G401 (cell line): Measurements from ENCODE around the gene CDNF. TPM values are rescaled to one million over a fixed set of nuclear protein-coding genes. Genes with fewer than 3 reads are reported as not detected.
"Not testable (repeated sequence)": the region's sequence is repeated elsewhere in the genome, so short reads cannot be mapped to it uniquely, and the experiment has no call there.

Experiments
- DNase-seq: peaks from one replicate; pipeline ENCODE4 v3.0.0-alpha.2; 2015; ENCODE audit warnings: low spot score
- in situ Hi-C: cut with HindIII; loops from 2 replicates; pipeline ENCODE4 v1.10.0; 2016; ENCODE audit warnings: low sequenced_read_pairs, mixed read lengths
- total RNA-seq: library from RNA; depleted of rRNA; stranded (reverse); fragments of >200 nt; shearing (Covaris generic); gene quantifications from 2 replicates; pipeline ENCODE4 v1.2.3, GENCODE V29; 2014

Gene CDNF
- total RNA-seq, 1 experiment from 2014 or later = 0.27 TPM

DNA sequence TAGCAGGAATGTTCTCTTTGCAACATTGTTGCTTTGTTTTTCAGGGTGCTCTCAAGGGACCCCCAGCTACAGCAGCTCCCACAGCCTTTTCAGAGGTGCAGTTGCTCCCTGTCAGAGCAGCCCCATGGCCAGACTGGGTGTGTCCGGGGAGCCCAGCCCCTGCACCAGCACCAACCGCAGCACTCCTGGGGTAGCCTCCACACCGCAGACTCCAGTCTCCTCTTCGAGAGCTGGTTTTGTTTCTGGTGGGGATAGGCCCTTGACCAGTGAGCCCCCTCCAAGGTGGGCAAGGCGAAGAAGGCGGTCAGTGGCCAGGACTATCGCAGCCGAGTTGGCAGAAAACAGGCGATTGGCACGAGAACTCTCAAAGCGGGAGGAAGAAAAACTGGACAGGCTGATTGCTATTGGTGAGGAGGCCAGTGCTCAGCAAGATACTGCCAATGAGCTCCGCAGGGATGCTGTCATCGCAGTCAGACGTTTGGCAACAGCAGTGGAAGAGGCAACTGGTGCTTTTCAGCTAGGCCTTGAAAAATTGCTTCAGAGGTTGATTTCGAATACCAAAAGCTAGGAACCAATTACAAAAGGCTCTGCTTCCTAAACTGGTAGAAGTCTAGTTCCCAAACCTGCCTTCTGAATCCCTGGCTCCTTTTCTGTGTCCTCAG is 5.6 kb upstream of the CDNF start:
- in situ Hi-C loops = no loop called here
- DNase-seq = peak; percentile 89

DNA sequence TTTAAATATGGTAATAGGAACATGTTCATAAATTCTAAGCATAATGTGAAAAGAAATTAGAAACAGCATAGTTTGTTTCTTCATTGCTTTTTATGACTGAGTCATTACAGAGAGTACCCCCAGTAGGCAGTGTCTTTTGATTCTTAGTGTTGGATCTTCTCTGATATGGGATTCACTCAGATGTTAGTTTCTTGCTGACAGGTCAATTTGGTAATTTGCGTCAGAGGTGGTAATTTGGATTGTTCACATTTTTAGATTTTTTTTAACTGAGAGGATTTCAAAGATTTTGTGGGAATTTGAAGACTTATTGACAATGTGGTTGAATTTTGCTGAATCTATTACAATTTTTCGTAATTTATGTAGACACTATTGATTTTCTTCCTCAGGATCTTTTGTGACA is 2.3 kb upstream of the CDNF start:
- DNase-seq = no peak
- in situ Hi-C loops = no loop called here

DNA sequence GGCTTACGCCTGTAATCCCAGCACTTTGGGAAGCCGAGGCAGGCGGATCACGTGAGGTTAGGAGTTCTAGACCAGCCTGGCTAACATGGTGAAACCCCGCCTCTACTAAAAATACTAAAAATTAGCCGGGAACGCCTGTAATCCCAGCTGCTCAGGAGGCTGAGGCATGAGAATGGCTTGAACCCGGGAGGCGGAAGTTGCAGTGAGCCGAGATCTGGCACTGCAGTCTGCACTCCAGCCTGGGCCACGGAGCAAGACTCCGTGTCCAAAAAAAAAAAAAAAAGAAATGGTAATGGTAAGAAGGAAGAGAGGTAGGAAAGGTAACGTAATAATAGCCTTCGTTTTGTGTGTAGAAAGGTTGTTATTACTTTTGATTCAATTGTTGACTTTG is 1.5 kb upstream of the CDNF start:
- no peak for DNase-seq
- in situ Hi-C loops = no loop called here

DNA sequence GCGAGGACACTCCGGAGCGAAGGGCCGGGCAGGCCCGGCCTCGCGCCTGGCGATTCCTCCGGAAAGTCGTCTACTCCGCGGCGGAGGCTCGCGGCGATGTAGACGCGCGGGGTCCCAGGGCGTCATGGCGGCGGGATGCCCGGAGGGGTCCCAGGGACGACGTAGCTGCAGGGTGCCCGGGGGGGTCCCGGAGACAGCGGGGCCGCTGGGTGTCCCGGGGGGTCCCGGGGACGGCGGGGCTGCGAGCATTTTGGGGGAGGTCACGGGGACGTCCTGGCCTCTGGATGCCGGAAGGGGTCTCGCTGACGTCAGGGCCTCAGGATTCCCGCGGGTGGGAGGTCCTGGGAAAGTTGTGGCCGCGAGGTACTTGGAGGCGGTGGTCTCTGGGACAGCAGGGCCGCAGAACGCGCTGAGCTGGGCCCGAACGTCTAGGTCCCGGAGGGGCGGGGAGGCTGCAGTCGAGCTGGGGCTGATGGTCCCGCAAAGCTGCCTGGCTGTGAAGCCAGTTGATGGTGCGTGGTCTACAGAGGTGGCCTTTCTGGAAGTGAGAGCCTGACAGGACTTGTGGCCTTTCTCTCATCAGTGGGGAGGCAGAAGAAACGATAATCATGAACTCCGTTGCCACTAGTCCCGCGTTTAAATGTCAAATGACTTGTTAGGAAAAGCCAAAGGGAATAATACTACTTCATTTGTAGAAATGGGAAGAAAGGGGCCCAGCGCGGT is 906 bp upstream of the CDNF start:
- peak; percentile 20 for DNase-seq
- in situ Hi-C loops = no loop called here

DNA sequence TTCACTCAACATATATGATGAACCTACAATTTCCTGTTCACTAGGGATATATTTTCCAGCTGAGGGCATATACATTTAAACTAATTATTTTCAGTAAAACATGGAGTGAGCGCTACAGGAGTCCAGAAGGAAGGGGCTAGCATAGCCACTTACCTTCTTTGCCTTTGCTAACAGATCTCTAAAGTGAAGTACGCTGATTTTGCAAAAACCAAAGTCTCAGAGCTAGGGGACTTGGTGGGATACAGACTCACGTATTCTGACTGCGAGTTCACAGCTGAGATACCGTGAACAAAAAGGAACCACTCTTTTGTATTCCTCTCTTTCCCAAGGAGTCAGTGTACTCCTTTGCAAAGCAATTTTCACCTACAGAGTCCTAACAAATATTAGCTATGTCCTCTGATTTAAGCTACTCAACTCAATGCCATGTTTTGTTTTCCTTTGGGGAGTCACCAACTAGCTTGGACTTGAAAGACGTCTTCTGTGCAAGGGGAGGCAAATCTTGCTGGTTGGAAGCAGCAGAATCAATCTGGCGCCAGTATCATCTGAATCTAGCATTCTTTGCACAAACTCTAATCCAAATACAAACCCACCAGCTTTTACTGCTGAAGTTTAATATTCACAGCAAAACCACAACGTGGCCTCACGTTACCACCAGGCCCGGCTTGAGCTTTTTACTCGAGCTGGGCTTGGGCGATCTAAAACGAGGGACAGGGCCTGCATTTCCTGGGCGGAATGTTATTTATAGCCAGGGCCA is 657 bp downstream of the CDNF start:
- in situ Hi-C loops = no loop called here
- DNase-seq = no peak

DNA sequence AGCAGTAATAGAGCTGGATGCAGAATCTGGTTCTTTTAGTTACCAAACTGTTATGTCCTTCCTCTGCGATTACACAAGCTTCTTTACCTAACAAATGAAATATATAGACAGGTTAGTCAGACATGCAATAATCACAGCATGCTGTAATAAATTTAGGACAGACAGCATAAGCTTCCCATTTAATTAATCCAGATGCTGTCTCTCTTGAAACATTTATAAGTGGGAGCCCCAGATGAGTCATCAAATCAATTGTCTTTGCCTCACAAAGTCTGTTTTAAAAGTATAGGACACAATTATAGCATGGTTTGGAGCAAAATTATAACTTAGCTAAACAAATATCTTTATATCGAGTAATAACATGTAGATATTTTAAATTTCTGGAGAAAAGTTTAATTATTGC is 1.6 kb downstream of the CDNF start:
- in situ Hi-C loops = no loop called here
- no peak for DNase-seq

DNA sequence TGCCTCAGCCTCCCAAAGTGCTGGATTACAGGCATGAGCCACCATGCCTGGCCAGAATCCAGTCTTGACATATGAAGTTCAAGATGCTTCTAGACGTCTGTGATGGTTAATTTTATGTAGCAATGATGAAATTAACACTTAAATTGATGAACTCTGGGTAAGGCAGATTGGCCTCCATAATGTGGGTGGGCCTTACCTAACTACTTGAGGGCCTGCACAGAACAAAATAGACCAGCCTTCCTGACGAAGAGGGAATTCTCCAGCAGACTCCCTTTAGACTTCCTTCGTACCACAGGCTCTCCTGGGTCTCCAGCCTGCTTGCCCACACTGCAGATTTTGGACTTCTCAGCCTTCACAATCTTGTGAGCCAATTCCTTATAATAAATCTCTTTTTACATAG is 4.7 kb downstream of the CDNF start:
- no peak for DNase-seq
- in situ Hi-C loops = no loop called here

GRCh38 chr10:14826076-14826829 is 11.6 kb downstream of the CDNF start:
- DNase-seq = no peak
- in situ Hi-C loops = no loop called here

DNA sequence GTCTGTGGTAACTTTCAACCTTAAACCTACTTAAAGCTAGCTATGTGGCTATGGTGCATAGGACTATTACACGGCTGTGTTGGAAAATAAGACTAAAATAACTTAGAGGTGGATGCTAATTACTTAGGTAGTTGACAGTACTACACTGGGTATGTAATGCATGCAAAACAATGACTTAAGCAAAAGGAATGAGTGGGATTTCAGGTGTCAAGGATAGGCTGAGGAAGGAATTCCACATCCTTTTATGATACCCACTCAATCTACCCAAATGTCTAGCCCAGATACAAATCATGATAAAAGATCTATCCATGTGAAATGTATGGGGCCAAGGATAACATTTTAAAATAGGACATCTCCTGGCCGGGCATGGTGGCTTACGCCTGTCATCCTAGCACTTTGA is 13.9 kb downstream of the CDNF start:
- no peak for DNase-seq
- in situ Hi-C loops = no loop called here

GRCh38 chr10:14822879-14823755 is 14.7 kb downstream of the CDNF start:
- in situ Hi-C loops = no loop called here
- peak; percentile 78 for DNase-seq

- DNase-seq = peak; percentile 75
- in situ Hi-C loops = no loop called here
Measured at GRCh38 chr10:14821635-14822375, 16.0 kb downstream of the CDNF start.

DNA sequence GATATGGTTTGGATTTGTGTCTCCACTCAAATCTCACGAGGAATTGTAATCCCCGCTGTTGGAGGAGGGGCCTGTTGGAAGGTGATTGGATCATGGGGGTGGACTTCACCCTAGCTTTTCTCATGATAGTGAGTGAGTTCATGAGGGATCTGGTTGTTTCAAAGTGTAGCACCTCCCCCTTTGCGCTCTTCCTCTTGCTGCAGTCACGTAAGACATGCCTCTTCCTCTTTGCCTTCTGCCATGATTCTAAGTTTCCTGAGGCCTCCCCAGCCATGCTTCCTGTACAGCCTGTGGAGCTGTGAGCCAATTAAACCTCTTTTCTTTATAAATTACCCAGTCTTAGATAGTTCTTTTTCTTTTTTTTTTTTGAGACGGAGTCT is 17.1 kb downstream of the CDNF start:
- in situ Hi-C loops = no loop called here
- no peak for DNase-seq

GRCh38 chr10:14820010-14820774 is 17.6 kb downstream of the CDNF start:
- DNase-seq = no peak
- in situ Hi-C loops = no loop called here

GRCh38 chr10:14816717-14817116 is 21.1 kb downstream of the CDNF start:
- DNase-seq = not testable (repeated sequence)

GRCh38 chr10:14815681-14816080 is 22.2 kb downstream of the CDNF start:
- no peak for DNase-seq
- in situ Hi-C loops = no loop called here

More at GRCh38 chr10:14816717-14817116, 21.1 kb downstream of the CDNF start:
- in situ Hi-C loops = not testable (repeated sequence)

GRCh38 chr10:14812271-14812670 is 25.6 kb downstream of the CDNF start:
- DNase-seq = no peak
- in situ Hi-C loops = no loop called here
